GM12878 (cell line): ENCODE results near the gene H2BW1.
"Not testable (repeated sequence)": the region's sequence is repeated elsewhere in the genome, so short reads cannot be mapped to it uniquely, and the experiment has no call there.

Source experiments
- BCL3 ChIP-seq: IDR thresholded peaks from 2 replicates; pipeline ENCODE4 v1.6.1; 2011; ENCODE audit warnings: borderline replicate concordance, low read depth, mild to moderate bottlenecking, moderate library complexity, low read length; ENCODE audit not compliant: insufficient read depth, poor library complexity, severe bottlenecking
- CREB1 ChIP-seq: IDR thresholded peaks from 2 replicates; pipeline ENCODE4 v1.6.1; 2012; ENCODE audit warnings: low read depth, mild to moderate bottlenecking, inconsistent platforms
- CTCF ChIP-seq, 3 experiments: IDR thresholded peaks in 2 of 3; conservative IDR thresholded peaks in 1 of 3; 2 replicates each; pipeline ENCODE4 v1.5.1; 2011; ENCODE audit warnings: low read depth in 3 of 3, low read length in 3 of 3, mild to moderate bottlenecking in 3 of 3, control low read depth in 2 of 3, moderate library complexity in 2 of 3, inconsistent platforms in 1 of 3, mixed read lengths in 1 of 3; ENCODE audit not compliant: control insufficient read depth in 2 of 3, insufficient read depth in 1 of 3; ENCODE audit errors: extremely low read depth in 1 of 3
- EZH2 ChIP-seq: IDR thresholded peaks from 2 replicates; pipeline ENCODE4 v1.6.1; 2012; ENCODE audit warnings: low read depth, mild to moderate bottlenecking, control low read depth, inconsistent platforms, low read length, borderline replicate concordance; ENCODE audit not compliant: control insufficient read depth
- FOXM1 ChIP-seq: IDR thresholded peaks from 2 replicates; pipeline ENCODE4 v1.6.1; 2012; ENCODE audit warnings: low read depth, mild to moderate bottlenecking, inconsistent platforms, low read length, moderate library complexity
- POLR2AphosphoS5 ChIP-seq: IDR thresholded peaks from 2 replicates; pipeline ENCODE4 v1.6.1; 2011; ENCODE audit warnings: mild to moderate bottlenecking, low read length, inconsistent platforms
- RCOR1 ChIP-seq: conservative IDR thresholded peaks from 2 replicates; pipeline ENCODE4 v1.6.1; 2012; ENCODE audit warnings: low read depth, low read length, improper control_type of control experiment
- REST ChIP-seq: IDR thresholded peaks from 2 replicates; pipeline ENCODE4 v1.6.1; 2012; ENCODE audit warnings: mild to moderate bottlenecking, low read depth, low read length
- TAF1 ChIP-seq: IDR thresholded peaks from 2 replicates; pipeline ENCODE4 v1.6.1; 2011; ENCODE audit warnings: mild to moderate bottlenecking, low read depth, low read length, borderline replicate concordance
- ZNF24 ChIP-seq: fragments of 450-650 bp; IDR thresholded peaks from 2 replicates; pipeline ENCODE4 v1.6.1; 2017; ENCODE audit warnings: antibody characterized with exemption, mild to moderate bottlenecking
- ZNF274 ChIP-seq: IDR thresholded peaks from one replicate; pipeline ENCODE4 v1.8.0; 2011; ENCODE audit not compliant: insufficient read length, insufficient read depth
- ZZZ3 ChIP-seq: IDR thresholded peaks from 2 replicates; pipeline ENCODE4 v1.6.1; 2011; ENCODE audit warnings: low read depth; ENCODE audit not compliant: control insufficient read depth, insufficient read length

GRCh38 chrX:104015576-104015975 lies 2.1 kb upstream of the H2BW1 start:
- TF ChIP-seq CREB1; RCOR1; FOXM1; CTCF (IDR thresholded peaks at IDR 0.05 in 2 of 3, conservative IDR thresholded peaks at IDR 0.05 in 1 of 3; ENCODE audit: control insufficient read depth in 2 of 3, extremely low read depth in 1 of 3, insufficient read depth in 1 of 3, low read depth in 3 of 3, low read length in 3 of 3); ZNF274; EZH2; BCL3; REST; ZNF24; TAF1; ZZZ3; POLR2AphosphoS5: not testable (repeated sequence)
